B cell (primary cell): ENCODE results near the gene PPP1R15A. TPM values are rescaled to one million over a fixed set of nuclear protein-coding genes. Genes with fewer than 3 reads are reported as not detected.
A peak's percentile ranks its signal among the peaks of the same experiment; 100 is the strongest.
"Not testable (repeated sequence)": the region's sequence is repeated elsewhere in the genome, so short reads cannot be mapped to it uniquely, and the experiment has no call there.

Source experiments
- ATAC-seq: fragments of 200-7000 bp; cut with Tn5 transposase; one replicate; pipeline ENCODE4 v1.10.0; 2021; ENCODE audit warnings: low read depth, mild to moderate bottlenecking, moderate number of reproducible peaks, moderate library complexity
- CTCF ChIA-PET: fragments of 350-600 bp; sonication (Branson Sonifier 250); formaldehyde crosslinking; loops from one replicate; lab custom pipeline; 2021; ENCODE audit warnings: antibody characterized with exemption, inconsistent platforms; lab: Charles Lee
- POLR2A ChIA-PET: fragments of 350-600 bp; sonication (Branson Sonifier 250); formaldehyde crosslinking; loops from one replicate; lab custom pipeline; 2021; ENCODE audit warnings: antibody characterized with exemption; lab: Charles Lee
- DNase-seq: peaks from one replicate; pipeline ENCODE4 v3.0.0; 2013
- H2AFZ ChIP-seq: 2 replicates; pipeline ENCODE4 v1.6.1; 2012; ENCODE audit warnings: mild to moderate bottlenecking, low read depth, low read length; ENCODE audit not compliant: insufficient read depth, poor library complexity, severe bottlenecking
- H3K27ac ChIP-seq, 2 donors: 1 replicate in 1 of 2; 2 replicates in 1 of 2; pipeline ENCODE4 v1.5.1; 2012 to 2013; ENCODE audit warnings: low read length in 2 of 2, mild to moderate bottlenecking in 2 of 2, moderate library complexity in 1 of 2
- H3K27me3 ChIP-seq, 4 experiments: fragments of 200-600 bp in 1 of 4; sonication (generic) in 1 of 4; replicated peaks in 1 of 4; 1 replicate in 2 of 4; 2 replicates in 2 of 4; pipeline versions ENCODE4 v1.6.1 to v1.7.0; 2013 to 2016; ENCODE audit warnings: low read length in 3 of 4, mild to moderate bottlenecking in 2 of 4, mixed read lengths in 1 of 4, moderate library complexity in 1 of 4; ENCODE audit not compliant: insufficient read depth in 4 of 4, control insufficient read depth in 3 of 4; ENCODE audit errors: control extremely low read depth in 1 of 4
- H3K36me3 ChIP-seq, 2 experiments: replicated peaks in 1 of 2; 1 replicate in 1 of 2; 2 replicates in 1 of 2; pipeline versions ENCODE4 v1.6.1 to v1.7.1; 2013; ENCODE audit warnings: low read length in 1 of 2; ENCODE audit not compliant: insufficient read depth in 2 of 2, control insufficient read depth in 1 of 2; ENCODE audit errors: control extremely low read depth in 1 of 2, extremely low read depth in 1 of 2
- H3K4me1 ChIP-seq, 2 donors: fragments of 200-600 bp in 1 of 2; sonication (generic) in 1 of 2; 1 replicate in 1 of 2; 2 replicates in 1 of 2; pipeline versions ENCODE4 v1.5.1 to v1.6.1; 2013 to 2017; ENCODE audit warnings: low read length in 2 of 2; ENCODE audit not compliant: control insufficient read depth in 2 of 2, insufficient read depth in 2 of 2
- H3K4me2 ChIP-seq: replicated peaks from 2 replicates; pipeline ENCODE3; 2012; ENCODE audit warnings: mild to moderate bottlenecking, low read depth, low read length; ENCODE audit not compliant: poor library complexity, severe bottlenecking
- H3K4me3 ChIP-seq, 5 experiments: fragments of 200-600 bp in 1 of 5; sonication (generic) in 1 of 5; 1 replicate in 3 of 5; 2 replicates in 2 of 5; pipeline versions ENCODE4 v1.5.1 to v1.7.0; 2011 to 2016; ENCODE audit warnings: low read length in 4 of 5, mild to moderate bottlenecking in 4 of 5, low read depth in 2 of 5, control low read depth in 1 of 5, moderate library complexity in 1 of 5; ENCODE audit not compliant: insufficient read depth in 1 of 5; ENCODE audit errors: control extremely low read depth in 1 of 5, extremely low read depth in 1 of 5
- H3K79me2 ChIP-seq: fragments of 200-600 bp; sonication (generic); one replicate; pipeline ENCODE4 v1.6.0; 2016; ENCODE audit warnings: low read length; ENCODE audit not compliant: control insufficient read depth, insufficient read depth
- H3K9ac ChIP-seq: fragments of 200-600 bp; sonication (generic); 2 replicates; pipeline ENCODE4 v1.6.1; 2017; ENCODE audit warnings: mild to moderate bottlenecking, low read length, moderate library complexity
- H3K9me3 ChIP-seq, 3 donors: one replicate each; pipeline versions ENCODE4 v1.6.1 to v1.7.1; 2013; ENCODE audit warnings: low read length in 2 of 3; ENCODE audit not compliant: control insufficient read depth in 2 of 3, insufficient read depth in 1 of 3; ENCODE audit errors: control extremely low read depth in 1 of 3
- H4K20me1 ChIP-seq: 2 replicates; pipeline ENCODE4 v1.6.0; 2012; ENCODE audit warnings: mild to moderate bottlenecking, low read length; ENCODE audit not compliant: insufficient read depth, control insufficient read depth, poor library complexity, severe bottlenecking
- H3K27ac Mint-ChIP-seq: one replicate; pipeline ENCODE4 v1.8.0; 2021; ENCODE audit warnings: mixed read lengths
- H3K27me3 Mint-ChIP-seq: one replicate; pipeline ENCODE4 v1.8.0; 2021; ENCODE audit warnings: mixed read lengths
- H3K4me1 Mint-ChIP-seq: one replicate; pipeline ENCODE4 v1.8.0; 2021; ENCODE audit warnings: mixed read lengths
- H3K4me3 Mint-ChIP-seq: one replicate; pipeline ENCODE4 v1.8.0; 2021; ENCODE audit warnings: mixed read lengths
- H3K9me3 Mint-ChIP-seq: one replicate; pipeline ENCODE4 v1.8.0; 2022; ENCODE audit warnings: mixed read lengths; ENCODE audit not compliant: insufficient read depth
- CTCF ChIP-seq: fragments of 200-600 bp; IDR thresholded peaks from one replicate; pipeline ENCODE4 v1.8.0; 2022; ENCODE audit warnings: antibody characterized with exemption, mild to moderate bottlenecking
- EZH2 ChIP-seq: IDR thresholded peaks from 2 replicates; pipeline ENCODE4 v1.6.1; 2012; ENCODE audit warnings: borderline replicate concordance, low read depth, mild to moderate bottlenecking, moderate library complexity, low read length; ENCODE audit not compliant: insufficient read depth, poor library complexity, severe bottlenecking
- WGBS: methylation state at CpG from one replicate; pipeline ENCODE4 v1.1.5; 2013; ENCODE audit warnings: missing lambda C conversion rate; ENCODE audit not compliant: insufficient coverage; 5-methylcytosine and 5-hydroxymethylcytosine counted together
- intact Hi-C: fragments of 100-400 bp; cut with micrococcal nuclease; formaldehyde crosslinking; loops from one replicate; pipeline ENCODE4 v1.10.0; 2022
- polyA plus RNA-seq: library from polyadenylated mRNA; depleted of rRNA; stranded (reverse); fragments of >200 nt; gene quantifications from 2 replicates; pipeline ENCODE4 v1.2.3, GENCODE V29; 2012
- total RNA-seq, 2 donors: library from RNA; stranded (reverse); fragments of 120-200 nt in 1 of 2; gene quantifications; 1 replicate in 1 of 2; 2 replicates in 1 of 2; pipeline versions ENCODE4 v1.2.3 to v1.2.4, GENCODE V29; 2013 to 2022

PPP1R15A gene
- total and polyA plus RNA-seq, 2 donors (not counting 1 experiment from before 2014, with no cell fraction given), result 122 to 1,029 TPM

DNA sequence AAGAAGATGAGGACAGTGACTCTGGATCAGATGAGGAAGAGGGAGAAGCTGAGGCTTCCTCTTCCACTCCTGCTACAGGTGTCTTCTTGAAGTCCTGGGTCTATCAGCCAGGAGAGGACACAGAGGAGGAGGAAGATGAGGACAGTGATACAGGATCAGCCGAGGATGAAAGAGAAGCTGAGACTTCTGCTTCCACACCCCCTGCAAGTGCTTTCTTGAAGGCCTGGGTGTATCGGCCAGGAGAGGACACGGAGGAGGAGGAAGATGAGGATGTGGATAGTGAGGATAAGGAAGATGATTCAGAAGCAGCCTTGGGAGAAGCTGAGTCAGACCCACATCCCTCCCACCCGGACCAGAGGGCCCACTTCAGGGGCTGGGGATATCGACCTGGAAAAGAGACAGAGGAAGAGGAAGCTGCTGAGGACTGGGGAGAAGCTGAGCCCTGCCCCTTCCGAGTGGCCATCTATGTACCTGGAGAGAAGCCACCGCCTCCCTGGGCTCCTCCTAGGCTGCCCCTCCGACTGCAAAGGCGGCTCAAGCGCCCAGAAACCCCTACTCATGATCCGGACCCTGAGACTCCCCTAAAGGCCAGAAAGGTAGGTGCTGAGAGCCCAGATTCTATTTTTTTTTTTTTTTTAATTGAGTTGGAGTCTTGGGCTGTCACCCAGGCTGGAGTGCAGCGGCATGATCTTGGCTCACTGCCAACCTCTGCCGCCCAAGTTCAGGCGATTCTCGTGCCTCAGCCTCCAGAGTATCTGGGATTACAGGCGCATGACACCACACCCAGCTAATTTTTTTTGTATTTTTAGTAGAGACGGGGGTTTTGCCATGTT is 2.3 kb downstream of the PPP1R15A start:
- ATAC-seq, result no peak
- peak overlapping the region; percentile 26 to 100 (median 95) for H3K4me3 ChIP-seq
- H4K20me1 ChIP-seq, result peaks cover 44% of the 10 kb centered on the region
- no peak overlapping the region for H2AFZ ChIP-seq
- Mint-ChIP-seq H3K4me1 (peaks cover 48% of the 10 kb centered on the region), H3K27me3 (no peaks in the 10 kb centered on the region), H3K9me3 (no peaks in the 10 kb centered on the region), H3K27ac (peak overlapping the region; percentile 100), H3K4me3 (peak overlapping the region; percentile 98)
- peaks cover 0 to 45% of the 10 kb centered on the region in 2 experiments for H3K36me3 ChIP-seq
- H3K4me2 ChIP-seq, result peak overlapping the region; percentile 86
- H3K27ac ChIP-seq, result peak overlapping the region; percentile 96 to 100
- no peaks in the 10 kb centered on the region for H3K9me3 ChIP-seq
- peak; percentile 65 for DNase-seq
- intact Hi-C loops, result no loop called here
- H3K27me3 ChIP-seq, result no peaks in the 10 kb centered on the region
- peak overlapping the region; percentile 100 for H3K9ac ChIP-seq
- H3K4me1 ChIP-seq, result peaks cover 30 to 50% of the 10 kb centered on the region in 2 donors
- 75% methylated on average over 7 of the region's 17 CpGs for WGBS
- ChIA-PET CTCF (interaction anchor here (1.0 to 7.5 kb wide), 7 partner anchors 11 to 119 kb away, joined by 3 to 30 read pairs (median 5); partner anchors contain the start of genes GYS1 and RUVBL2), POLR2A (interaction anchor here (0.6 to 1.5 kb wide), 12 partner anchors 25 to 225 kb away, joined by 3 to 8 read pairs (median 4); partner anchors contain the start of genes FTL, GYS1, NUCB1 and RUVBL2)
- TF ChIP-seq CTCF (no peak), EZH2 (no peak)
- H3K79me2 ChIP-seq, result peaks cover 52% of the 10 kb centered on the region

DNA sequence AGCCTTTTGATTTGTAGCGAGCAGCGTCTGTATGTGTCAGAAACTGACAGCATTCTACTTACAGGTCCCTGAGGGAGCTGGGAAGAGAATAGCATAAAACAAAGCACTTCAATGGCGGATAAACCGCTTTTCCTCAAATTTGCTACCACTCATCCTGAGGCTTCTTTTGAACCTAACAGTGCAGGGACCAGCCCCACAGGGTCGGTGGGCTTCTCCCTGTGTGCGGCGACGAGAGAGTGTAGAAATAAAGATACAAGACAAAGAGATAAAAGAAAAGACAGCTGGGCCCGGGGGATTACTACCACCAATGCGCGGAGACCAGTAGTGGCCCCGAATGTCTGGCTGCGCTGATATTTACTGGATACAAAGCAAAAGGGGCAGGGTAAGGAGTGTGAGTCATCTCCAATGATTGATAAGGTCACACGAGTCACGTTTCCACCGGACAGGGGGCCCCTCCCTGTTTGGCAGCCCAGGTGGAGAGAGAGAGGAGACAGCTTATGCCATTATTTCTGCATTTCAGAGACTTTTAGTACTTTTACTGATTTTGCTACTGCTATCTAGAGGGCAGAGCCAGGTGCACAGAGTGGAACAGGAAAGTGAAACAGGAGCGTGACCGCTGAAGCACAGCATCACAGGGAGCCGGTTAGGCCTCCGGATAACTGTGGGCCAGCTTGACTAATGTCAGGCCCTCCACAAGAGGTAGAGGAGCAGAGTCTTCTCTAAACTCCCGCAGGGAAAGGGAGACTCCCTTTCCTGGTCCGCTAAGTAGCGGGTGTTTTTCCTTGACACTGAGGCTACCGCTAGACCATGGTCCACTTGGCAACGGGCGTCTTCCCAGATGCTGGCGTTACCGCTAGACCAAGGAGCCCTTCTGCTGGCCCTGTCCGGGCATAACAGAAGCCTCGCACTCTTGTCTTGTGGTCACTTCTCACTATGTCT is 4.1 kb downstream of the PPP1R15A start:
- peak overlapping the region; percentile 98 for H3K4me3 Mint-ChIP-seq
- not testable (repeated sequence) for H3K9me3 Mint-ChIP-seq

More for the DNA sequence above, 4.1 kb downstream of the PPP1R15A start:
- Histone ChIP-seq H3K4me2 (peak overlapping the region; percentile 86), H3K4me3 (peak overlapping the region in 3 of 5 experiments; percentile 88 to 100 (median 100)), H4K20me1 (peaks cover 49% of the 10 kb centered on the region), H3K9ac (peak overlapping the region; percentile 100), H3K79me2 (peaks cover 52% of the 10 kb centered on the region), H3K4me1 (peaks cover 30 to 56% of the 10 kb centered on the region in 2 donors), H3K36me3 (peaks cover 0 to 45% of the 10 kb centered on the region in 2 experiments), H3K27ac (peak overlapping the region; percentile 96 to 100)
- not testable (repeated sequence) for H3K27me3 ChIP-seq, H3K27me3 Mint-ChIP-seq, ATAC-seq, H3K9me3 ChIP-seq, H2AFZ ChIP-seq
- Mint-ChIP-seq H3K27ac (peak overlapping the region; percentile 100), H3K4me1 (peaks cover 53% of the 10 kb centered on the region)
- POLR2A ChIA-PET, result interaction anchor here (0.6 to 1.5 kb wide), 14 partner anchors 10 to 117 kb away, joined by 3 to 8 read pairs (median 3); partner anchors contain the start of genes BAX, FTL, GYS1 and NUCB1
- DNase-seq, result peak; percentile 77
- CTCF ChIA-PET, result interaction anchor here (0.6 to 7.5 kb wide), 4 partner anchors 40 to 223 kb away, joined by 3 to 30 read pairs (median 3); partner anchors contain the start of gene HSD17B14
- intact Hi-C loops, result loop anchor here (1.0 kb wide), 1 partner anchor 24 kb away; the partner anchor contains the start of gene NUCB1
- WGBS, result 76% methylated on average over 23 of the region's 30 CpGs
